IMR-90 (cell line): ENCODE results near the gene RNASEH2B.

Source experiments
- CEBPB ChIP-seq: IDR thresholded peaks from 2 replicates; pipeline ENCODE4 v1.6.1; 2012; ENCODE audit warnings: low read depth, low read length, improper control_type of control experiment
- CHD1 ChIP-seq: IDR thresholded peaks from 2 replicates; pipeline ENCODE4 v1.6.1; 2012; ENCODE audit warnings: low read depth, low read length, improper control_type of control experiment
- ELK1 ChIP-seq: fragments of 150-350 bp; IDR thresholded peaks from 2 replicates; pipeline ENCODE4 v1.6.1; 2016; ENCODE audit warnings: low read depth, mild to moderate bottlenecking, low read length, moderate library complexity, borderline replicate concordance
- FOS ChIP-seq: fragments of 150-350 bp; IDR thresholded peaks from 2 replicates; pipeline ENCODE4 v1.6.1; 2016; ENCODE audit warnings: low read depth, low read length
- MAFK ChIP-seq: IDR thresholded peaks from 2 replicates; pipeline ENCODE4 v1.6.1; 2012; ENCODE audit warnings: low read depth, low read length, improper control_type of control experiment
- MAZ ChIP-seq: IDR thresholded peaks from 2 replicates; pipeline ENCODE4 v1.6.1; 2012; ENCODE audit warnings: low read depth, mild to moderate bottlenecking, low read length, improper control_type of control experiment, moderate library complexity, borderline replicate concordance
- MXI1 ChIP-seq: IDR thresholded peaks from 2 replicates; pipeline ENCODE4 v1.6.1; 2012; ENCODE audit warnings: low read depth, mild to moderate bottlenecking, low read length, moderate library complexity, borderline replicate concordance
- POLR2A ChIP-seq: IDR thresholded peaks from 2 replicates; pipeline ENCODE4 v1.6.1; 2012; ENCODE audit warnings: mild to moderate bottlenecking, low read depth, low read length
- RAD21 ChIP-seq: IDR thresholded peaks from 2 replicates; pipeline ENCODE4 v1.6.1; 2012; ENCODE audit warnings: low read length, improper control_type of control experiment
- RCOR1 ChIP-seq: IDR thresholded peaks from 2 replicates; pipeline ENCODE4 v1.6.1; 2012; ENCODE audit warnings: mild to moderate bottlenecking, low read length, improper control_type of control experiment; ENCODE audit not compliant: insufficient replicate concordance
- RFX5 ChIP-seq: IDR thresholded peaks from 2 replicates; pipeline ENCODE4 v1.8.0; 2012; ENCODE audit warnings: low read depth, mild to moderate bottlenecking, low read length, moderate library complexity
- SMC3 ChIP-seq: fragments of 150-350 bp; IDR thresholded peaks from 2 replicates; pipeline ENCODE4 v1.6.1; 2016; ENCODE audit warnings: low read depth, mild to moderate bottlenecking, antibody characterized with exemption, low read length, moderate library complexity
- TF ChIP-seq, protein P1 (sequence below): fragments of 150-350 bp; IDR thresholded peaks from 2 replicates; pipeline ENCODE4 v1.6.1; 2017; ENCODE audit warnings: mild to moderate bottlenecking, antibody characterized with exemption, low read length, low read depth
- TF ChIP-seq, protein P2 (sequence below): conservative IDR thresholded peaks from 2 replicates; pipeline ENCODE4 v1.5.1; 2012; ENCODE audit warnings: mild to moderate bottlenecking, low read depth, low read length, improper control_type of control experiment

DNA sequence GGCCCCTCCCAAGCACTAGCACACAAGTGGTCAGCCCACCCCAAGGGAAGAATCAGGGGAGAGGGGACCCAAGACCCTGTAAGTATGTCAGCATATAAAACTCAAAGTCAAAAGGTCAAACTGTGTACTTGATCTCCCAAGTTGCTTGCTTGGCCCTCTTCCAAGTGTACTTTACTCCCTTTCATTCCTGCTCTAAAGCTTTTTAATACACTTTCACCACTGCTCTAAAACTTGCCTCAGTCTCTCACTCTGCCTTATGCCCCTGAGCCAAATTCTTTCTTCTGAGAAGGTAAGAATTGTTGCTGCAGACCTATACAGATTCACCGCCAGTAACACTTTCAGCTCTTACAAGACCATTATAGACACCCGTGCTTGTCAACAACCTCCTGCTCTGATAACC is 15.1 kb upstream of the RNASEH2B start:
- TF ChIP-seq, protein P1, sequence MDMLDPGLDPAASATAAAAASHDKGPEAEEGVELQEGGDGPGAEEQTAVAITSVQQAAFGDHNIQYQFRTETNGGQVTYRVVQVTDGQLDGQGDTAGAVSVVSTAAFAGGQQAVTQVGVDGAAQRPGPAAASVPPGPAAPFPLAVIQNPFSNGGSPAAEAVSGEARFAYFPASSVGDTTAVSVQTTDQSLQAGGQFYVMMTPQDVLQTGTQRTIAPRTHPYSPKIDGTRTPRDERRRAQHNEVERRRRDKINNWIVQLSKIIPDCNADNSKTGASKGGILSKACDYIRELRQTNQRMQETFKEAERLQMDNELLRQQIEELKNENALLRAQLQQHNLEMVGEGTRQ: no peak
- TF ChIP-seq, protein P2, sequence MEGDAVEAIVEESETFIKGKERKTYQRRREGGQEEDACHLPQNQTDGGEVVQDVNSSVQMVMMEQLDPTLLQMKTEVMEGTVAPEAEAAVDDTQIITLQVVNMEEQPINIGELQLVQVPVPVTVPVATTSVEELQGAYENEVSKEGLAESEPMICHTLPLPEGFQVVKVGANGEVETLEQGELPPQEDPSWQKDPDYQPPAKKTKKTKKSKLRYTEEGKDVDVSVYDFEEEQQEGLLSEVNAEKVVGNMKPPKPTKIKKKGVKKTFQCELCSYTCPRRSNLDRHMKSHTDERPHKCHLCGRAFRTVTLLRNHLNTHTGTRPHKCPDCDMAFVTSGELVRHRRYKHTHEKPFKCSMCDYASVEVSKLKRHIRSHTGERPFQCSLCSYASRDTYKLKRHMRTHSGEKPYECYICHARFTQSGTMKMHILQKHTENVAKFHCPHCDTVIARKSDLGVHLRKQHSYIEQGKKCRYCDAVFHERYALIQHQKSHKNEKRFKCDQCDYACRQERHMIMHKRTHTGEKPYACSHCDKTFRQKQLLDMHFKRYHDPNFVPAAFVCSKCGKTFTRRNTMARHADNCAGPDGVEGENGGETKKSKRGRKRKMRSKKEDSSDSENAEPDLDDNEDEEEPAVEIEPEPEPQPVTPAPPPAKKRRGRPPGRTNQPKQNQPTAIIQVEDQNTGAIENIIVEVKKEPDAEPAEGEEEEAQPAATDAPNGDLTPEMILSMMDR: no peak
- TF ChIP-seq POLR2A (no peak), CEBPB (no peak), RAD21 (no peak), RCOR1 (no peak), MAFK (no peak), ELK1 (no peak), SMC3 (no peak), CHD1 (no peak), MAZ (no peak), FOS (no peak), MXI1 (no peak), RFX5 (no peak)
